Measurements from ENCODE around the gene ELSPBP1. TPM values are rescaled to one million over a fixed set of nuclear protein-coding genes. Genes with fewer than 3 reads are reported as not detected.

ELSPBP1 gene
- total RNA-seq, 1 experiment from 2014 or later, result 0.47 TPM

DNA sequence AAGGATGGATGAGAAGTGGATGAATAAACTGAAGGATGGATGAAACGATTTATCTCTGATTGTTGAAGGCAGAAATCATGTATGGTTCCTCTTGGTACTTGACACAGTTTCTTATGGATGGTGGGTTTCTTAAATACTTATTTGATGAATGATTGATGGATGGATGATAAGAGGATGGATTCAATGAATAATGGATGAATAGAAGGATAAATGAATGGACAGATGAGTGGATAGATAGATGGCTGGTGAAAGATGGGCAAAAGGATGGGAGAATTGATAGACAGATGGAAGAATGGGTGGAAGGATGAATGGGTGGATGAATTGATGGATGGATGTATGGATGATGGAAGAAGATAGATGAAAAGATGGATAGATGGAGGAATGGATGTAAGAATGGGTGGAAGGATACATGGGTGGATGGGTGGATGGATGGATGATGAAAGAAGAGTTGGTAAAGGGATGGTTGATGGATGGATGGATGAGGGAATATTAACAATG lies 1.8 kb downstream of the ELSPBP1 start:
- intact Hi-C loops (cut with micrococcal nuclease; ENCODE audit: unreplicated experiment), result no loop called here
- POLR2A ChIA-PET (ENCODE audit: low non-redundant PET), result no interaction called here

DNA sequence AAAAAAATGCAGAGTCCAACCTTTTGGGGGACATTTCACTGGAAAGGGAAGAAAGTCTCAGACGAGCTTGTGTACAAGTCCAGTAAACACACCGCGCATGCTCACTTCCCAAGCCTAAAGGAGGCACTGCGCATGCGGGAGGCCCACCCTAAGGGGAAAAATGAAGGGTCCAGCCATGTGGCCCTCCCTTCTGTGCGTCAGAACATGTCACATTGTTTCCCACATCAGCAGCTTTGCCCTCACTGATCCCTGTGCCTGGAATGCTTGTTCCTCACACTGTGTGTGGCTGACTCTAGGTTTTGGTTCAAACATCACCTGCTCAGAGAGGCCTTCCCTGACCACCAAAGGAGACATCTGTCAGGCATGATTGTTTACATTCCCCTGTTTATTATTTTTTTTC lies 4.4 kb downstream of the ELSPBP1 start:
- H3K9me3 ChIP-seq (ENCODE audit: low read depth, low read length, poor library complexity, severe bottlenecking), result no peaks in the 10 kb centered on the region
- H3K4me1 ChIP-seq (ENCODE audit: insufficient read depth, low read length, poor library complexity, severe bottlenecking), result peaks cover 10% of the 10 kb centered on the region
- DNase-seq (ENCODE audit: low spot score), result no peak
- no peaks in the 10 kb centered on the region for H3K27me3 ChIP-seq (replicated peaks; ENCODE audit: insufficient read depth, low read depth, low read length, poor library complexity)
- ChIA-PET CTCF (no interaction called here), POLR2A (ENCODE audit: low non-redundant PET) (no interaction called here)
- no peaks in the 10 kb centered on the region for H3K36me3 ChIP-seq (ENCODE audit: insufficient read depth, low read length, poor library complexity, severe bottlenecking)
- no peak overlapping the region for H3K4me3 ChIP-seq (ENCODE audit: low read depth, low read length, poor library complexity, severe bottlenecking)
- intact Hi-C loops (cut with micrococcal nuclease; ENCODE audit: unreplicated experiment), result no loop called here
- BruUV-seq (replicated peaks), result no TSS peak
- no peak overlapping the region for H3K27ac ChIP-seq (ENCODE audit: low read depth, low read length, poor library complexity, severe bottlenecking)
- TF ChIP-seq EZH2 (IDR thresholded peaks at IDR 0.05; ENCODE audit: borderline replicate concordance, low read depth, low read length, poor library complexity, severe bottlenecking), result no peak
- TF ChIP-seq, protein P1, sequence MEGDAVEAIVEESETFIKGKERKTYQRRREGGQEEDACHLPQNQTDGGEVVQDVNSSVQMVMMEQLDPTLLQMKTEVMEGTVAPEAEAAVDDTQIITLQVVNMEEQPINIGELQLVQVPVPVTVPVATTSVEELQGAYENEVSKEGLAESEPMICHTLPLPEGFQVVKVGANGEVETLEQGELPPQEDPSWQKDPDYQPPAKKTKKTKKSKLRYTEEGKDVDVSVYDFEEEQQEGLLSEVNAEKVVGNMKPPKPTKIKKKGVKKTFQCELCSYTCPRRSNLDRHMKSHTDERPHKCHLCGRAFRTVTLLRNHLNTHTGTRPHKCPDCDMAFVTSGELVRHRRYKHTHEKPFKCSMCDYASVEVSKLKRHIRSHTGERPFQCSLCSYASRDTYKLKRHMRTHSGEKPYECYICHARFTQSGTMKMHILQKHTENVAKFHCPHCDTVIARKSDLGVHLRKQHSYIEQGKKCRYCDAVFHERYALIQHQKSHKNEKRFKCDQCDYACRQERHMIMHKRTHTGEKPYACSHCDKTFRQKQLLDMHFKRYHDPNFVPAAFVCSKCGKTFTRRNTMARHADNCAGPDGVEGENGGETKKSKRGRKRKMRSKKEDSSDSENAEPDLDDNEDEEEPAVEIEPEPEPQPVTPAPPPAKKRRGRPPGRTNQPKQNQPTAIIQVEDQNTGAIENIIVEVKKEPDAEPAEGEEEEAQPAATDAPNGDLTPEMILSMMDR (conservative IDR thresholded peaks at IDR 0.05; ENCODE audit: low read depth, low read length), result no peak

More for the DNA sequence above, 1.8 kb downstream of the ELSPBP1 start:
- no TSS peak for BruUV-seq (replicated peaks)
- no peaks in the 10 kb centered on the region for H3K36me3 ChIP-seq (ENCODE audit: insufficient read depth, low read length, poor library complexity, severe bottlenecking)
- H3K27ac ChIP-seq (ENCODE audit: low read depth, low read length, poor library complexity, severe bottlenecking), result no peak overlapping the region
- H3K27me3 ChIP-seq (replicated peaks; ENCODE audit: insufficient read depth, low read depth, low read length, poor library complexity), result no peaks in the 10 kb centered on the region
- H3K4me3 ChIP-seq (ENCODE audit: low read depth, low read length, poor library complexity, severe bottlenecking), result no peak overlapping the region
- CTCF ChIA-PET, result no interaction called here
- no peak for TF ChIP-seq EZH2 (IDR thresholded peaks at IDR 0.05; ENCODE audit: borderline replicate concordance, low read depth, low read length, poor library complexity, severe bottlenecking)
- peaks cover 12% of the 10 kb centered on the region for H3K4me1 ChIP-seq (ENCODE audit: insufficient read depth, low read length, poor library complexity, severe bottlenecking)
- no peaks in the 10 kb centered on the region for H3K9me3 ChIP-seq (ENCODE audit: low read depth, low read length, poor library complexity, severe bottlenecking)
- DNase-seq (ENCODE audit: low spot score), result no peak

DNA sequence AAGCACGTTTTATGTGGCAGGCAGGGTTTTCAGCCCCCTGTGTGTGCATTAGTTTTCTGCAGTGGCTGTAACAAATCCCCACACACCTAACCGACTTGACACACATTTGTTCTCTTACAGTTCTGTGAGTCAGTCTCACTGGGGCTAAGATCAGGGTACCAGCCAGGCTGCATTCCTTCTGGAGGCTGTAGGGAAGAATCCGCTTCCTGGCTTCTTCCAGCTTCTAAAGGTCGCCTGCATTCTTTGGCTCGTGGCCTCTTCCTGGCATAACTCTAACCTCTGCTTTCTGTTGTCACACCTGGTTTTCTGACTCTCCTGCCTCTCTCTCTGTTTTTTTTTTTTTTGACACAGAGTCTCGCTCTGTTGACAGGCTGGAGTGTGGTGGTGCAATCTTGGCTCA lies 6.4 kb downstream of the ELSPBP1 start:
- H3K27ac ChIP-seq (ENCODE audit: low read depth, low read length, poor library complexity, severe bottlenecking), result no peak overlapping the region
- H3K4me1 ChIP-seq (ENCODE audit: insufficient read depth, low read length, poor library complexity, severe bottlenecking), result no peaks in the 10 kb centered on the region
- POLR2A ChIA-PET (ENCODE audit: low non-redundant PET), result no interaction called here
- BruUV-seq (replicated peaks), result no TSS peak
- TF ChIP-seq, protein P1 (conservative IDR thresholded peaks at IDR 0.05; ENCODE audit: low read depth, low read length), result no peak
- TF ChIP-seq EZH2 (IDR thresholded peaks at IDR 0.05; ENCODE audit: borderline replicate concordance, low read depth, low read length, poor library complexity, severe bottlenecking), result no peak
- intact Hi-C loops (cut with micrococcal nuclease; ENCODE audit: unreplicated experiment), result no loop called here
- H3K36me3 ChIP-seq (ENCODE audit: insufficient read depth, low read length, poor library complexity, severe bottlenecking), result no peaks in the 10 kb centered on the region
- no peaks in the 10 kb centered on the region for H3K9me3 ChIP-seq (ENCODE audit: low read depth, low read length, poor library complexity, severe bottlenecking)
- CTCF ChIA-PET, result no interaction called here
- H3K27me3 ChIP-seq (replicated peaks; ENCODE audit: insufficient read depth, low read depth, low read length, poor library complexity), result no peaks in the 10 kb centered on the region
- DNase-seq (ENCODE audit: low spot score), result no peak
- no peak overlapping the region for H3K4me3 ChIP-seq (ENCODE audit: low read depth, low read length, poor library complexity, severe bottlenecking)

DNA sequence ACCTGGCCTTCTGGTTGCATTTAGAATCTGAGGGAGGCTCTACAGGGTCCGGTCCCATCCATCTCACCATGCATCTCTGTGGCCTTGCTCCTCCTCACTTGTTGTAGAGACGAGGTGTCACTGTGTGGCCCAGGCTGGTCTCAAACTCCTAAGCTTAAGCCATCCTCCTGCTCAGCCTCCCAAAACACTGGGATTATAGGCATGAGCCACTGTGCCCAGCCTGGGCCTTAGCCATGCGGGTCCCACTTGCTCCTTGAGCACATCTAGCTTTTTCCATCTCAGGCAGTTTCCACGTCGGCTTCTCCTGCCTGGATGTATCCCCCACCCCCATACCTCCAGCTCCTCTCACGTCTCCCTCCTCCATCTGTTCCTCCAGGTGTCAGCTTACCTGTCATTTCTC lies 9.8 kb downstream of the ELSPBP1 start:
- CTCF ChIA-PET, result no interaction called here
- Histone ChIP-seq H3K27ac (ENCODE audit: low read depth, low read length, poor library complexity, severe bottlenecking) (no peak overlapping the region), H3K4me1 (ENCODE audit: insufficient read depth, low read length, poor library complexity, severe bottlenecking) (no peaks in the 10 kb centered on the region), H3K9me3 (ENCODE audit: low read depth, low read length, poor library complexity, severe bottlenecking) (no peaks in the 10 kb centered on the region), H3K27me3 (replicated peaks; ENCODE audit: insufficient read depth, low read depth, low read length, poor library complexity) (no peaks in the 10 kb centered on the region), H3K4me3 (ENCODE audit: low read depth, low read length, poor library complexity, severe bottlenecking) (no peak overlapping the region), H3K36me3 (ENCODE audit: insufficient read depth, low read length, poor library complexity, severe bottlenecking) (no peaks in the 10 kb centered on the region)
- no peak for TF ChIP-seq EZH2 (IDR thresholded peaks at IDR 0.05; ENCODE audit: borderline replicate concordance, low read depth, low read length, poor library complexity, severe bottlenecking)
- TF ChIP-seq, protein P1 (conservative IDR thresholded peaks at IDR 0.05; ENCODE audit: low read depth, low read length), result no peak
- POLR2A ChIA-PET (ENCODE audit: low non-redundant PET), result no interaction called here
- no peak for DNase-seq (ENCODE audit: low spot score)
- BruUV-seq (replicated peaks), result no TSS peak
- intact Hi-C loops (cut with micrococcal nuclease; ENCODE audit: unreplicated experiment), result no loop called here

Measured in A673 (cell line).